ENCODE results near the gene SPATS2L.

- TF ChIP-seq CTCF (IDR thresholded peaks at IDR 0.05) (no peak), POLR2A (IDR thresholded peaks at IDR 0.05) (no peak), POLR2AphosphoS5 (IDR thresholded peaks at IDR 0.05) (no peak)
Measured at GRCh38 chr2:200349868-200350267, 43.4 kb downstream of the SPATS2L start.

All from breast epithelium (tissue), 3 donors.